GM19025 (cell line): ENCODE results near the gene HPGD.

Experiments
- ATAC-seq: cut with Tn5 transposase; IDR thresholded peaks from one replicate; pipeline ENCODE4 v1.9.1; 2021; ENCODE audit warnings: mild to moderate bottlenecking, low read depth, moderate library complexity; ENCODE audit not compliant: unreplicated experiment

Gene HPGD

DNA sequence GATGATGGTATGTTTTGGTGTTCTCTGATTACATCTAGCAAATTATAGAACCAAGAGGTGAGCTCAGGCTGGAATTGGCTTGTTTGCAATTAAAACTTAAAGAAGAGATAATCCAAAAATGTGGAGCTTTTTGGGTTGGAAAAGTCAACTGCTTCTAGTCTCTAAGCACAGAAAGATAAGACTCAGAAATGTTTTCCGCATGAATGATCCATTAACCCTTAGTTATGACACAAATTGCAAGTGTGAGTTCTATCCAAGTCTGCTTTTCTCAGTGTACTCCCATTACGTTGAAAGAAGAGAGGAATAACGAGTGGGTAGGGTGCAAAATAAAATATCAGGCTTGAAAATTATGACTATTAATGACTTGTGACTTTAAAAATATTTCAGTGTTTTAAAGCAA is 38.5 kb downstream of the HPGD start:
- no peak for ATAC-seq

DNA sequence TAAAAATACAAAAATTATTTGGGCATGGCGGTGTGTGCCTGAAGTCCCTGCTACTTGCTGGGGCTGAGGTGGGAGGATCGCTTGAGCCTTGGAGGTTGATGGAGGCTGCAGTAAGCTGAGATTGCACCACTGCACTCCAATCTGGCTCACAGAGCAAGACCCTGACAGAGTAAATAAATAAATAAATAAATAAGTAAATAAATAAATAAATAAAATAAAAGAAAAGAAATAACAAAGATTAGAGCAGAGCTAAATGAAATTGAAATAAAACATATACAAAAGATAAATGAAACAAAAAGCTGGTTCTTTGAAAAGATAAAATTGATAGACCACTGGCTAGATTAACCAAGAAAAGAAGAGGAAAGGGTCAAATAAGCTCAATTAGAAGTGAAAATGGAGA is 43.1 kb downstream of the HPGD start:
- ATAC-seq: no peak

GRCh38 chr4:174475528-174475927 is 46.8 kb downstream of the HPGD start:
- ATAC-seq: no peak

DNA sequence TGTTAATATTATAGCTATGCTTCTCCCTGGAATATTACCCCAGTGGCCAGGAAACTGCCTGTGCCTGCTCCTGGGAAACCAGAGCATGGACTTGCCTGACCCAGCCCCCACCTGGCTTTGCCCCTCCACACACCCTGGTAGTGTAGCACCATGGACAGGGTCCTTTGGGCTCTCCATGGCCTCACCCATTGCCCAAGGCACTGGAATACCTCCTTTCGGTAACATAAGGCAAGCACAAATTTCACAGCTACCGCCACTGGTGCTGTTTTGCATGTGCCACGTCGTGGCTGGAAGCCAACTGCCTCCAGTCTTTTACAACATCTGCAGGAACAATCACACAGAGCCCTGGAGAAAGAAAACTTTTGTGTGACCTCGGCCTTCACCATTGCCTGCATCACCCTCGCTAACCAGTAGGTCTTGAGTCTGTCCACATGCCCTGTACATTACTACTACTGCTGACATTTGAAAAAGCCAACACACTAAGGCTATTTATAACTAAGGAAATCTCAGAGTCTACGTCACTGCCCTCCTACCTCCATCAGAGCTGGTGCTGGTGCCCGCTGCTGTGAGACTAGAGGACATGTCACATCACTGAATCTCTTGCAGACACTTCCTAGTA is 47.7 kb downstream of the HPGD start:
- ATAC-seq: no peak

DNA sequence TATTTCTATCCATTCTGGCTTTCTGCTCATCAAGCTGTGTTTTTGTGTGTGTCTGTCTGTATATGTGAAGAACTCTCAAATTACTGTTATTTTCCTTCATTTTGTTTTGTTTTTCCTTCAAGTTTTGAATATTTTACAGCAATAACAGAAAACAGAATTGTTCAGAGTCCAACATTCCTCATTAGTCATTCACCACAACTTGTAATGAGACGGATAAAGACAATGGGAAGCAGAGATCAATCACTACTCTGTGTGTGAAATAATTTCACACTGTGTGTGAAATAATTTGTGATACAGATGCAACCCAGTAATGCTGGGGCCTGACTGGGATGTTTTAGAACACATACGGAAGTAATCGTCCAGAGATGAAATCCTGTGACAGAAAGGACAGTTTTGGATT is 55.2 kb downstream of the HPGD start:
- no peak for ATAC-seq

- no peak for ATAC-seq
These were observed 57.3 kb downstream of the HPGD start for GRCh38 chr4:174464949-174465348.

DNA sequence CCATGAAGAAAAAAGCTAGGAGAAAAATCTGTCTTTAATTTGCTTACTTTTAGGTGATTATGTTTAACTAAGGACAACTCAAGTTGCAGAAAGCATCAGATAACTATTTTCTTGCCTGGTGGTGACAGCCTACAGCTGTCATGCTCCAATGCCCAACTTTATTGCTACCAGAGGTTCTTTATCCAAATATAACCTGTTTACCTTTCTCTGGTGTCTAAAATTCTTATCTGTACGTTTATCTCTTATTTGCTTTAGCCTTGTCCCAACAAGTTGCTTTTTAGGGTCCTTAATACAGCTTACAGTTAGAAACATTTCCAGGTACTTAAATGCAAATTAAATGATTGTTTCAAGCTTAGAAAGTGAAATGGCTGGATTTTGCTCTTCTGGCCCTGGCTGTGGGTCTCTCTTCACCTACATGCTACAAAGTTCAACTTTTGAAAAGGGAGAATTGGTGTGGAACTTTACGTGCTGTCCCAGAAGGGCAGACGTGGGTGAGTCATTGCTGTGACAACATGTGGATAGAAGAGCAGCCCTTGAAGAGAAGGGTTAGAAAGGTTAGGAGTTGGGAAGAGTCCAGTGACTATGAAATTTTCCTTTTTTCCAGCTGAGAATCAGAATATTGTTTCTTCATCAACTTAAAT is 60.7 kb downstream of the HPGD start:
- ATAC-seq: no peak

GRCh38 chr4:174460684-174461083 is 61.6 kb downstream of the HPGD start:
- ATAC-seq: no peak

DNA sequence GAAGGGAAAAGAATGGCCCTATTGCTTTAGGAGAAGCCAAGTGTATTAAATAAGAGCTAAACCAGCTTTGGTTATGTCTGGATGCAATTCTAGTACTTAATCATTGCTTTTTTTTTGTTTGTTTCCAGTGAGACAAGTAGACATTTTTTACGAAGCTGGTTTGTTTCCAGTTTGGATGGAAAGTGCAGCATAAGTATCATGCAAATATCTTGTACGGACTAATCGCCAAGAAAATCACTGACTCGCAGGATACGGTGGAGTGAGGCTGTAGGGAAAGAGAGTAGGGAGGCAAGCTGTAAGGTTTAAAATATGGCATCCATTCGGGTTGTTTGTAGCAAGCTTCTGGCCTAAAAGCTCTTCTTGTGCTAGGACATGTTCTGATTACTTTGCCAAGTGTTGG is 64.8 kb downstream of the HPGD start:
- no peak for ATAC-seq

DNA sequence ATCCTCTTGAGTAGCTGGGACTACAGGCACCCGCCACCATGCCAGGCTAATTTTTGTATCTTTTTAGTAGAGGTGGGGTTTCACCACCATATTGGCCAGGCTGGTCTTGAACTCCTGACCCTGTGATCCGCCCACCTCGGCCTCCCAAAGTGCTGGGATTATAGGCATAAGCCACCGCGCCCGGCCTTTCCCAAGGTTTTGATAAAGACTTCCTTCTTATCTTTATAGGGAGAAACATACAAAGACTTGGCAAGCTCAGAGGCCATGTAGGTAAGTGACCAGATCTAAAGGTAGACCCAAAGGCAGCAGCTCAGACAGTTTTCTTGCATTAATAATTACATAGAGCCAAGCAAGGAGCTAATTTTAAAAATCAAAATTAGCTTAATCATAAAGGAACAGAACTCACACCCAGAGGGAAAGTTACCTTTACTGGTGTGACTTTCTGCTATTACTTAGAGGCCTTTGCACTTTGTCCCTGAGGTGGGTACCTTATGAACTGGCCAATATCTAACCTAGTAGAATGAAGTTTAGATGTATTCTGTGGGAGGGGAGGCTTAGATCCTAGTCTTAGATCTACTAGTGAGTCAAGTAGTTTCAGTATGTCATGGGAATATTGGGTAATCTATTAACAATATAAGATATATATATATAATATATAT is 67.3 kb downstream of the HPGD start:
- no peak for ATAC-seq

- ATAC-seq: no peak
These were observed 70.5 kb downstream of the HPGD start for GRCh38 chr4:174451718-174452296.

- no peak for ATAC-seq
These were observed 71.5 kb downstream of the HPGD start for GRCh38 chr4:174450786-174451125.

GRCh38 chr4:174449944-174450785 is 72.1 kb downstream of the HPGD start:
- no peak for ATAC-seq

GRCh38 chr4:174449152-174449551 is 73.1 kb downstream of the HPGD start:
- no peak for ATAC-seq

- no peak for ATAC-seq
These were observed 77.9 kb downstream of the HPGD start for GRCh38 chr4:174444390-174444789.
